HS-27A (cell line): ENCODE data around the gene PICK1.
"Not testable (repeated sequence)": the region's sequence is repeated elsewhere in the genome, so short reads cannot be mapped to it uniquely, and the experiment has no call there.

ENCODE experiments used
- DNase-seq: peaks from one replicate; pipeline ENCODE4 v3.0.0-alpha.2; 2012; ENCODE audit warnings: low read depth, missing footprints

The PICK1 gene

DNA sequence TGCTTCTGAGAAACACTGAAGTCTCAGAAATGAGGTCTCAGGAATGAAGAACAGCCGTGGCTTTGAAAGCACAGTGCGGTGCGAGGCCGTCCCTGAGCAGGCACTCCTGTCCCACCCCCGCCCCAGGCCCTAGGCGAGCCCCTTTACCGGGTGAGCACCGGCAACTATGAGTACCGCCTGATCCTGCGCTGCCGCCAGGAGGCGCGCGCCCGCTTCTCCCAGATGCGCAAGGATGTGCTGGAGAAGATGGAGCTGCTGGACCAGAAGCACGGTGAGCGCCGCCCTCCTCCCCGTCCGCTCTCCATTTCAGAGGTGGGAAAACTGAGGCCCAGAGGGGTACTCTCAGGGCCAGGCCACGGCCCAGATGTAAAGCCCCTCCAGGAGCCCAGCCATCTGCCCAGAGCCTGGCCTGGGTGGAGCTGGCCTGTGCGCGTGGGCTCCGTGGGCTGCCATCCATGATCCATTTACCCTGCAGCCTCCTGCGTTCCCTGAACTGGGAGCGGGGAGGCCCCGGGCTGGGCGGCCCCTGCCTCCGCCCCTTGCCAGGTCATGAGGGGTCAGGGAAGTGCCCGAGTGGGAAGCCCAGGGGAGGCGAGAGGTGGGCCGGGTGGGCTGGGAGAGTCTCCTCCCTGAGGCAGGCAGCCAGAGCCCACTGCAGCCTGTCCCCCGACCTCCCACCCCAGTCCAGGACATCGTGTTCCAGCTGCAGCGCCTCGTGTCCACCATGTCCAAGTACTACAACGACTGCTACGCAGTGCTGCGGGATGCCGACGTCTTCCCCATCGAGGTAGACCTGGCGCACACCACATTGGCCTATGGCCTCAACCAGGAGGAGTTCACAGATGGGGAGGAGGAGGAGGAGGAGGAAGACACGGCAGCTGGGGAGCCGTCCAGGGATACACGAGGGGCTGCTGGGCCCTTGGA, 17.2 kb downstream of the PICK1 start:
- no peak for DNase-seq

DNA sequence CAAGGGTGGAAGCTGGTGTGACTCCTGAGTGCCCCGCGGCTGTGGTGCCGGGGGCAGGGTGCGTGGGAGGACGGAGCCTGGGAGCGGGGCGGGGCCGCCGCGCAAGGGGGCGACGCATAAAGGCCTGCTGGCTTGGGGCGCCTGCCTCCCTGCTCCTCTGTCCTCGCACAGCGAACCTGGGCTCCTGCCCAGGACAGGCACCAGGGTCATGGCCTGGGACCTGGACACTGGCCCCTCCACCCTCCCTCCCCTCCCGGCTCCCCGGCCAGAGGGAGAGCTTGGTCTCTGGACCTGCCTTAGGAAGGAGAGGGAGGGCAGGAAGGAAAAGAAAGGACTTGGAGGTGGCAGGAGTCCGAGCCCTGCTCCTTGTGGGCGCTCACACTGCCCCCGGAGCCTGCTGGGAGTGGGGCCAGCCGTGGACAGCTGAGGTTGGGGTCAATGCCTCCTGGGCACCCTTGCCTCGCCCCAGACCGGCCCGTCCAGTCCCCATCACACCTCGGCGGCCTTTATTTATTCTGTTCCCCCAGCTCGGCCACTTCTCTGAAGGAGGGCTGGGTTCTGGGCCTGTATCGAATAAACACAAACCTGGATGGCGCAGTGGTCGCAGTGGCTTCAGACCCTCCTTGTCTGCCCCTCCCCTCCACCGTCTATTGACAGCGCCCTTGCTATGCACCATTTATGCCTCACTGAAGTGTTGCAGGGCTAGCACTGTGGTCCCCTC, 18.1 kb downstream of the PICK1 start:
- DNase-seq: no peak

DNA sequence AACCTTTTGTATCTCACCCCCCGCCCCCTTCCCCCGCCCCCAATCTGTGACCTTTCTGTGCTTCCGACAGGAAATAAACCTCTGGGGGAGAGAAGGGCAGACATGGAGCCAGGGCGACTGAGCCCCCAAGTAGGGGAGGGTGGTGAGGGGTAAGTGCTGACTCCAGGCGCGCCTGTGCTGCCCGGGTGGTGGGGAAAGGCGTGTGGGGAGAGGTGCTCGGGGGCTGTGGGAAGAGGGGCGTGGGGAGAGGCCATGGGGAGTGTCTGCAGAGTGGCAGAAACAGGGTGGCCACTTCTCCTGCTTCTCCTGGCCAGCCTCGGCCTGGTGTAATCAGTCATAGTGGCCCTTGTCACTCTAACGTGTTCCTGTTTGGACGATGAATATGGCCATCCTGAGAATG, 18.8 kb downstream of the PICK1 start:
- DNase-seq: no peak

DNA sequence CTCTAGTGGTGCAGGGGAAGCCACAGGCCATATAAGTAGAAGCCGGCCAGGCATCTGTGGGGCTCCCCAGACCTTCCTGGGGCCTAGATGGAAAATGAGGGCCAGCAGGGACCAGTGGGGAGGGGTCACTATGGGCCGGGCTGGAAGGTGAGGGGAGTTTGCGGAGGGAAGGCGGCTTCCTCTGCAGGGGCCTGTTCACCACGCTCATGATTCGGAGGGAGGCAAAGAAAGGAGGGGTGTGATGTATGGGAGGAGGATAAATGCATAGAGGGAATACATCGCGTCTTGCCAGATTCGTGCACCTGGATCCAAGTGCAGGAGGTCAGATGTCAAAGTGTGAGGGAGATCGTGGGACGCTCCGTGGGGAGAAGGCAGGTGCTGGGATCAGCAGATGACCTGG, 19.9 kb downstream of the PICK1 start:
- DNase-seq: no peak

DNA sequence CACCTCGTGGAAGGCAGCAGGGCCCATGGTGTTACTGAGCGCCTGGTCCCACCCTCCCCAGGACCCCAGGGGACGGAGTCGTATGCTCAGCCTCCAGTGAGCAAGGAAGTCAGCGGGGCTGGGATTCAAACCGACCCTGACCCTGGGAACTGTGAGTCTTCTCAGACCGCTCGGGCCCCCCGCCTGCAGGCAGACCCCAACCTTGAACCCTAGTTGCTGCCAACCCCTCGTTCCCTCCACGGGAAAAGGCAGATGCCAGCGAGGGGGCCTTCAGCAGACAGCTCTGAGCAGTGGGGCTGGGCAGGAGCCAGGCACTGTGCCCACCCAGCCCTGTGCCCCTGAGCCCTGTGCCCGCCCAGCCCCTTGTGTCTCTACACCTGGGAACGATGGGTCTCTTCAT, 20.4 kb downstream of the PICK1 start:
- no peak for DNase-seq

DNA sequence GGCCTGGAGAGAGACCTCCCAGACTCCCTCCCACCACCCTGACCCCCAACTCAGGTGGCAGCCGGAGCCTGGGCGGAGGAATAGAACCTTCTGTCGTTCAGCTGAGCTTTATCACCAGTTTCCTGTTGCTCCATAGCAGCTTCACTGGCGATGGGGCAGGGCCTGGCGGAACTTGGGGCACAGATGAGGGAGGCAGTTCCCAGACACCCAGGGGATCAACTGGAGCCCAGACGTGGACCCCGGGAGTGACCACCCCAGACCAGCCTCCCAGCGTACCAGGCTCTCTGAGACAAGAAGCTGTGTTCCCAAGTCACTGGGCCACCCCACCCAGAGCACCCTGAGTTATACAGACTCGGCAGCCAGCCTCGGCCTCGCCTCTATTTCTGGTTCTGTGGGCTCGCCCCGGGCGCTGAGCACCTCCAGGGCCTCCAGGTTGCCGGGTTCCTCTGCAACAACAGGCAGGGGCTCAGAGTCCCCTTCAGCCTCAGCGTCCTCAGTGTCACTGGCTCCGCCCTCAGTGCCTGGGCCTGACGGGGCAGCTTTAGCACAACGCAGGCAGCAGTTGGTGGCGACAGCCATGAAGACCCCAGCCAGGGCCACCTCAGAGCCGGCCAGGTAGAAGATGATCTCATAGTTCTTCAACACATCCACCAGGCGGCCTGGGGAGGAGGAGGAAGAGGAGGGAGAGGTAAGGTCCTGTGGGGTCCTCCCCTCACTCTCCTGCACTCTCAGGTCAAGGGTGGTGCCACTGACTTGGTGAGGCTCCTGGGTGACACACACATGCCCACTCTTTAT, 21.0 kb downstream of the PICK1 start:
- DNase-seq: no peak

DNA sequence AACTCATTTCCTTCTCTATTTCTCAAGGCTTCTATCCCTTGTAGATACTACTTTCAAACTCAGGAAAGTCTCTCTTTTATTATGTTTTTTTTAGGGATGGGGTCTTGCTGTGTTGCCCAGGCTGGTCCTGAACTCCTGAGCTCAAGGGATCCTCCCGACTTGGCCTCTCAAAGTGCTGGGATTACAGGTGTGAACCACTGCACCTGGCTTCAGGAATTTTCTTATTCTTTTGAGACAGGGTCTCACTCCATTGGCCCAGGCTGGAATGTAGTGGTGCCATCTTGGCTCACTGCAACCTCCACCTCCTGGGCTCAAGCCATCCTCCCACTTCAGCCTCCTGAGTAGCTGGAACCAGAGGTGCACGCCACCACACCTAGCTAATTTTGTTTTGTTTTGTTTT, 22.0 kb downstream of the PICK1 start:
- not testable (repeated sequence) for DNase-seq

DNA sequence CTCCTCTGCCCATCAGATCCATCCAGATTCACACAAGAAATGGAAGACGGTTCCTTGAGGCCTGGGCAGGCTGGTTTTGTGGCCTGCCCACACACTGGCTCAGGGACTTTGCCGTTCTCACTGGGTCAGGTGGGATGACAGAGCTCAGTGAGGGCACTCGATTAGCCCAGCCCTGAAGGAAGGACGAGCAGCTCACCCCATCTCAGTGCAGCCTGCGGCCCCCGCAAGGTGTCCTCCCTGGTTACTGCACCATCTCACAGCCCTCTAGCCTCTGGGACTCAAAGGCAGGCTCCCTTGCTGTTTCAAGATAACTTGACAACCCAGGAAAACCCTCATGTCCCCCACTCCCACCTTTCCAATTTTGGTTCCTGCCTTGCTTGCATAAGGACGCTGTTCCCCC, 22.6 kb downstream of the PICK1 start:
- no peak for DNase-seq

DNA sequence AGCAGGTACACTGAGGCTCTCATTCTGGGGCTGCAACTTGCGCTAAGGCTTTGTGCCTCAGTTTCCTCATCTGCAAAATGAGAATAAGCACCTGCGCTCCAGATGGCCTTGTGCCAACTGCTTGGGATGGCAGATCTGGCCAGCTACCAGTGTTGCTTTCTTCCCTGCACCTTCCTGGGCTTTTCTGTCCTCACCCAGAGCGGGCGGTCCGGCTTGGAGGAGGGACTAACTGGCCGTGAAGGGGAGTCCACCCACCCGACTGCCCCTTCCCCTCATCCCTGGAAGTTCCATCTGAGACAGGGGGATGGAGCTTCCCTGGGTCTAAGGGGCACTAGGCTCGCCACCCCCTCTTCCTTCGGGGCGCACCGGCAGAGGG, 23.3 kb downstream of the PICK1 start:
- no peak for DNase-seq

DNA sequence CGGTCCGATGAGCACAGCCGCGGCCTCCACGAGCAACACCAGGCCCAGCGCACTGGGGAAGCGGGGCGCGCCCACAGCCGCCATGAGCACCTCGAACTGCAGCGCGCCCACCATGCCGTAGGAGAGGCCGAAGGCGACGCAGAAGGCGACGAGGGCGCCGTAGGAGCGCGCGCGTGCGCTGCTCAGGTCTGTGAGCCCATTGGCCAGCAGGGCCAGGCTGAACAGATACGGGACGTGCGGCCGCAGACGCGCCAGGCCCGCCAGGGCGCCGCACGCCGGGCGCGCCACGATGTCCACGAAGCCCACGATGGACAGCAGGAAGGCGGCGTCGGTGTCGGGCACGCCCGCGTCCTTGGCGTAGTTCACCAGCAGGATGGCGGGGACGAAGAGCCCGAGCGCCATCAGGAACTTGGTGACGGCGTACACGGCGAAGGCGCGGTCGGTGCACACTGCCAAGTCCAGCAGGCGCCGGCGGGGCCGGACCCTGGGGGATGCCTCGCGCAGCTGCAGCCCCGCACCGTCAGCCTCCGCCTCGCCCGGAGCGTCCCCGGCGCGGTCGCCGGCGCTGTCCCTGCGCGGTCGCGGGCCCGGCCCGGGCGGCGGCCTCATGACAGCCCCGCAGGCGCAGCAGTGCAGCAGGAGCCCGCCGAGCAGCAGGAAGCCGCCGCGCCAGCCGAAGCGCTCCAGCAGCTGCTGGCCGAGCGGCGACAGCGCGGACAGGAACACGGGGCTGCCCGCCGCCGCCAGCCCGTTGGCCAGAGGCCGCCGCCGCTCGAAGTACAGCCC, 23.8 kb downstream of the PICK1 start:
- no peak for DNase-seq

DNA sequence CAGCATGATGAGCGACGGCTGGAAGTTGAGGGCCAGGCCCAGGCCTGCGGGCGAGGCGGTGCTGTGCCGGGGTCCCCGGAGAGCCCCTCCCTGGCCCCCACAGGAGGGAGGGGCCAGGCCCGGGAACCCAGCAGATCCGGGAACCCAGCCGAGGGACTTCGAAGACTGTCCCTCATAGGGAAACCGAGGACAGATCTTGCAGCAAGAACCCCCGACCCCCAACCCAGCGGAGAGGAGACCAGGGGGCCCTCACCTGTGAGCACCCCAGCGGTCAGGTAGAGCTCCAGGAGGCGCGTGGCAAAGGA, 24.4 kb downstream of the PICK1 start:
- DNase-seq: no peak

DNA sequence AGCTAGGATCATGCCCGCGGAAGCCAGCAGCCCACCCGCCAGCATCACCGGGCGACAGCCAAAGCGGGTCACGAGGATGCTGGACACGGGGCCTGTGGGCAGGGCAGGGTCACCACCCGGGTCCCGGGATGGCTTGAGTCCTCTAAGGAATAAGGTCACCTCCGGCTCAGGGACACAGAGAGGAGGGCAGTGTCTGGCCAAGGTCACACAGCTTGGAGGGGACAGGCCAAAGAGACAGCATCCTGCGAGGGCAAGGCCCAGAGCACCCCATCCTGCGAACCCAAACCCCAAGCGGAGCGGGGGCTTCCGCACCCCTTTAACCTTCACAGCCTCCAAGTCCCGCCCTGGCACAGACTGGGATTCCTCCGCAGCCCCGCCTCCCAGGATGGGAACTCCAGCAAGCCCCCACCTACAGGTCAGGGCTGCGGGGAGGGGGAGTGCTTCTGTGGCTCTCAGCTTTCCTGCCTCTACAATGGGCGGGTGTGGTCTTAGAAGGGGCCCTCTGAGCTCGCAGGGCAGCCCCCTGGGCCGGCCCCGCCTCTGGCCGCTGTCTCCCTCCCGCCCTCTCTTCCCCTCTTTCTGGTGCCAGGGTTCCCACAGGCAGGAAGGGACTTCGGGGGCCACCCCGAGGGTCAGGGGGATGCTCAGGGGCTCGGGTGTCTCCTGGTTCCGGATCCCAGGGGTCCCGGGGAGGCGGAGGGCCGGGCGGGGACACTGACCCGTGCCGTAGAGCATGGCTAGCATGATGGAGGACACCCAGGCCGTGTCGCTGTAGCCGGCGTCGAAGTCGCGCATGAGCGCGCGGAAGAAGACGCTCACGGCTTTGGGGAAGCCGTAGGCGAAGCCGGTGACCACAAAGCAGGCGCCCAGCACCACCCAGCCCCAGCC, 25.0 kb downstream of the PICK1 start:
- no peak for DNase-seq

DNA sequence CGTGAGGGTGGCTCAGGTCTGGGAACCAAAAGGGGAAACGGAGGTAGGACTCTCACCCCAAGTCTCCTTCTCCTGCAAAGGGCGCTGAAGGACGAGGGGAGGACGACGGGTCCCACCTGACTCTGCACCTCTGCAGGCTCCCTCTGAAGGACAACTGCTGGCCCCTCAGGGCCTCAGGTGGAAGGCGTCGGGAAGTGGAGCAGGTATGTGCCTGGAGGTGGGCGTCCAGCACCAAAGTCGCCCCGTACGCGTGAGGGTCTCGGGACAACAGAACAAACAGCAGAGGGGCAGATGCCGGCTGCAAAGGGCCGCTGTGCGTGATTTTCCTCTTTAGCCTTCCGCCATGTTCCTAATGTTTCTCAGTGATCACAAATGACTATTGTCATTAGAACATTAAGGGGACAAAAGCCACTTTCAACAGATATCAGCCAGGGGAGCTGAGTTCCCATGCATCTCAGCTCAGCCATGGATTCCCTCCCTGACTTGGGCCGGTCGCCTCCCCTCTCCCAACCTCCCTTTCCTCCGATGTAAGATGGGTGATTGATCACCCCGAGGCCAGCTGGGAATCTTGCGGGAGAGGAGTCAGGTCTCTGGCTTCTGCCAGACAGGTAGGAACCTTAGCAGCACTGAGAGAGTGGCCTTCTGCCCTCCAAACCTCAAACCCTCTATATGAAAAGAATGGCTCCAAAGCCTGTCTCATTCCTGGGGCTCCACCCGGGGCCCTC, 25.9 kb downstream of the PICK1 start:
- no peak for DNase-seq

DNA sequence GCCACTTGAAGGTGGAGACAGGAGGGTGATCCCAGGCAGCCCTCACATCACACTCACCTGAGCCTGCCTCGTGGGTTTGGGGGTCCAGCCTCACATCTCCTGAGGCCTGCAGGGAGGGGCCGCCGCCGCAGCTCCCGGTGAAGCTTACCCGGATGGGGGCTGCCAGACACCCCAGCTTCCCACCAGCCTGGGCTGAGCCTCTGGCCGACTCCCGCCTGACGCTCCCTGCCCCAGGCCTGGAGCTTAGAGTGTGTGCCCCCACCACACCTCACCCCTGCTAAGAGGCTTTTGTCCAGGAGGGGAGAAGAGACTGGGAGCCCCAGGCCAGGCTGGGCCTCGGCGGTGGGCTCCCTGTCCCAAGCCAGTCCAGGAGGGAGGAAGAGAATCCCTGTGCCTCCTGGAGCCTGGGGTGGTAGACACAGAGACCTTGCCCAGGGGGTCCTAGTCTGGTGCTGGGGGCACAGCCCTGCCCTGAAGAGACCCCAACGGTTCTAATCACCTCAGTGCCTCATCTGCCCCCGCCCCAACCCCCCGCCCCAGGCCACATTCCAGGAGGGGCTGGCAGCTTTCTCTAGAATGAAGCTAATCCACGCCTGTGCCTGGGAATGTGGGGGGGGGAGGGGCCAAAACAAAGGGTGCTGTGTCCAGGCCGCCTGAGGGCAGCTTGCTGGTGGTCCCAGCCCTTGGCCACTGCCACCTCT, 26.9 kb downstream of the PICK1 start, which contains the start of gene SLC16A8:
Gene SLC16A8, minus strand, starts transcription at position 254 of the 701 bp plus-strand sequence. CDS start 1,311 bp downstream, outside the sequence.
- DNase-seq: no peak

DNA sequence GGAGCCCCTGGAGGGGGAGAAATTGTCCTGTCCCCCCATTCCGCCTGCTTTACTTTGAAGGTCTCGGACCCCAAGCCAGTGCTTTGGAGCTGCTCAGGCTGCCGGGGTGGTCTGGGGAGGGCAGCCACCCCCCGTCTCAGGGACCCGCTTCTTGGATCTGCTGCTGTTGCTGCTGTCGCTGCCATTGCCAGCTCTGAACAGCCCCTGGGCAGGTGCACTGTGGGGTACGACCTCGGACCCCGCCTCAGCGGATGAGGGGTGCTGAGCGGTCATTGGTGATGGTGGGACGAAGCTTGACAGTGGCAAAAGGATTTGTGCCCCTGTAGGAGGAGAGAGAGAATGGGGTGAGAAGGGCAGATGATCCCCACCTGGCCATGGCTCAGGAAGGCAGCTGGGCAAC, 27.9 kb downstream of the PICK1 start:
- no peak for DNase-seq

DNA sequence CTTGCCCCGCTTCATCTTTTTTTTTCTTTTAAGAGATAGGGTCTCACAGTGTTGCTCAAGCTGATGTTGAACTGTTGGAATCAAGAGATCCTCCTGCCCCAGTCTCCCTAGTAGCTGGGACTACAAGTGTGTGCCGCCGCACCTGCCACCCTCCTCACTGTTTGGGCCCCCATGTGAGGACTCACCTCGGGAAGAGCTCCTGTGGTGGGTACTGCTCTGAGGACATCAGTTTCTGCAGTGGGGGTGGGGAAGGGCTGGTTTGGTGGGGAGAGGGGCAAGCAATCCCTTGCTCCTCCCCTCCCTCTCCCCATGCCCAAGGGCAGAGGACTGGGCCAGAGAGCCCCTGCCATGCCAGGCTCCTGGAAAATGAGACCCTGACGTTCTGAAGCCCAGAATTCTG, 28.3 kb downstream of the PICK1 start:
- no peak for DNase-seq

DNA sequence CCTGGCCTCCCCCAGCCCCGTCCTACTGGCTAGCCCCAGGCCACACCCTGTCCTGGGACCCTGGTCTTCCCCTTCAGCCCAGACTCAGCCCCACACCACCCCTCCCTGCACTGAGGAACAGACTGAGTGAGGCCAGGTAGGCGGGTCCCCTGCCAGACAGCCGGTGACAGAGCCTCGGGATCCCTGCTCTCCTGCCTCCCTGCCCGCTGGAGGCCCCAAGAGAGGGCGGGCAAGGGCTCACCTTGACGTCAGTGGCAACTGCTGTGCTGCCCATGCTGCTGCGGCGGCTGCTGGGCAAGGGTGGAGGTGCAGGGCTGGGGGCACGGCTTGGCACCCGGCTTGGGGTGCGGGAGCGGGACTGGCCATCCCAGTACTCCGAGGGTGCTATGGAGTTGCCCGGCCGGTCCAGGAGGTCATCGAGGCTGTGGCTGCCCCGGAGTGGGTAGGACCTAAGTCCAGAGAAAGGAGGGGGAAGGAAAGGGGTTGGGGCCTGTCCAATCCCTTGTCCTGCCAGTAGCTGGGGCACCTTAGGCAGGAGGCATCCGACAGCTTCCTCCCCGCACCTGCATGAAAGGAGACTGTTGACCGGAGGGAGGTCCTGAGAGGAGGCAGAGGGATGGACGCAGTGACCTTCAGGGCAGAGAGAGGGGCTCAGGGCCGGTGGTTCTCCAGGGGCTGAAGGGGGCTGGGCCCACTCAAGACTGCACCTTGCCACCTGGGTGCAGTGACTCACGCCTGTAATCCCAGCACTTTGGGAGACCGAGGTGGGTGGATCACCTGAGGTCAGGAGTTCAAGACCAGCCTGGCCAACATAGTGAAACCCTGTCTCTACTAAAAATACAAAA, 29.0 kb downstream of the PICK1 start:
- no peak for DNase-seq

DNA sequence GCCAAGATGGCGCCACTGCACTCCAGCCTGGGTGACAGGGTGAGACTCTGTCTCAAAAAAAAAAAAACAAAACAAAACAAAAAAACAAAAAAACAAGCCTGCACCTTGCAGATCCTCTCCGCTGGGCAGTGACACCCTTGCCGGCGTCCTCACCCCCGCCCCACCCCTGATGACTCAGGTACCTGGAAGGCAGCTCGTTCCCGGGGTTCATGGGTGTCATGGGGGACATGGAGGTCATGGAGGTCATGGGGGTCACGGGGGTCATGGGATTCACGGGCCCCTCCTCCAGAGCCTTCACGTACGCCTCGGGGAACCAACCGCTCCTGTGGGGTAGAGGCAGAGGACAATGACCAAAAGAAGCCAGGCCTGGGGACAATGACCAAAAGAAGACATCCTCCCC, 29.7 kb downstream of the PICK1 start:
- DNase-seq: no peak

DNA sequence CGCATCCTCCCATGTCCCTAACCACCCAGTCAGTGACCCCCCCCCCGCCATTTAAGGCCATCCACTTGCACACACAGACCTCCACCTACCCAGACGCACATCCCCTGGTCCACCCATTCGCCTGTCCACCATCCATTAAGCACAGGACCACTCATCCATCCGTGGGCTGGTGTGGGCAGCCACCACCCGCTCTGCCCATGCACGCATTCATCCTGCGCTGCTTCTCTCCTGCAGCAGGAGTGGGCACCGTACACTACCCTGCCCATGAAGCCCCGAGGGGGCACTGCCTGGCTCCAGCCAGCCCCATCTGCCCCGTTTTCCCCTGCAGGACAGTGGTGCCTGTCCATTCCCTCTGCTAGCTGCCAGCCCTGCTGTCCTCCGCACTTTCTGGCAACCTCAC, 30.7 kb downstream of the PICK1 start:
- DNase-seq: no peak
